Smooth muscle cell (in vitro differentiated cells): Measurements from ENCODE around the gene CKS1B. TPM values are rescaled to one million over a fixed set of nuclear protein-coding genes. Genes with fewer than 3 reads are reported as not detected.

Experiments
- DNase-seq: peaks from one replicate; lab custom pipeline; 2025; ENCODE audit not compliant: unreplicated experiment; lab: John Stamatoyannopoulos, UW
- H2AFZ ChIP-seq: fragments of 200-600 bp; sonication (generic); 2 replicates; pipeline ENCODE4 v1.6.0; 2016; ENCODE audit warnings: antibody characterized with exemption, low read depth, mild to moderate bottlenecking
- H3F3A ChIP-seq: fragments of 200-600 bp; sonication (generic); 2 replicates; pipeline ENCODE4 v1.6.0; 2017; ENCODE audit warnings: antibody characterized with exemption, low read depth
- H3K27ac ChIP-seq: fragments of 200-600 bp; sonication (generic); 2 replicates; pipeline ENCODE4 v1.5.1; 2016; ENCODE audit warnings: low read depth, mild to moderate bottlenecking
- H3K27me3 ChIP-seq: fragments of 200-600 bp; sonication (generic); 2 replicates; pipeline ENCODE4 v1.6.1; 2016; ENCODE audit warnings: low read depth, mild to moderate bottlenecking
- H3K36me3 ChIP-seq: fragments of 200-600 bp; sonication (generic); 2 replicates; pipeline ENCODE4 v1.5.1; 2016; ENCODE audit warnings: low read depth
- H3K4me1 ChIP-seq: fragments of 200-600 bp; sonication (generic); 2 replicates; pipeline ENCODE4 v1.5.1; 2016; ENCODE audit warnings: low read depth
- H3K4me2 ChIP-seq: fragments of 200-600 bp; sonication (generic); 2 replicates; pipeline ENCODE4 v1.6.0; 2016; ENCODE audit warnings: mild to moderate bottlenecking
- H3K4me3 ChIP-seq: fragments of 200-600 bp; sonication (generic); 2 replicates; pipeline ENCODE4 v1.5.1; 2016; ENCODE audit warnings: mild to moderate bottlenecking
- H3K79me2 ChIP-seq: fragments of 200-600 bp; sonication (generic); 2 replicates; pipeline ENCODE4 v1.6.0; 2016; ENCODE audit warnings: low read depth, mild to moderate bottlenecking
- H3K9ac ChIP-seq: fragments of 200-600 bp; sonication (generic); 2 replicates; pipeline ENCODE4 v1.6.0; 2016; ENCODE audit warnings: low read depth
- H3K9me3 ChIP-seq: fragments of 200-600 bp; sonication (generic); replicated peaks from 2 replicates; pipeline ENCODE4 v1.5.1; 2016; ENCODE audit warnings: low read depth
- H4K20me1 ChIP-seq: fragments of 200-600 bp; sonication (generic); 2 replicates; pipeline ENCODE4 v1.6.0; 2016; ENCODE audit warnings: low read depth
- CTCF ChIP-seq: fragments of 200-600 bp; sonication (generic); IDR thresholded peaks from 2 replicates; pipeline ENCODE4 v1.5.1; 2017; ENCODE audit warnings: borderline replicate concordance, mild to moderate bottlenecking, antibody characterized with exemption; ENCODE audit not compliant: insufficient read depth, poor library complexity, severe bottlenecking
- WGBS: methylation state at CpG from one replicate; pipeline ENCODE4 v1.1.7; 2016; ENCODE audit warnings: low lambda C conversion rate; 5-methylcytosine and 5-hydroxymethylcytosine counted together
- polyA plus RNA-seq: library from polyadenylated mRNA; unstranded; fragments of >200 nt; fragmentation: Nextera tagmentation; extraction: Ambion mirVana; gene quantifications from 2 replicates; pipeline ENCODE4 v1.2.1, GENCODE V29; 2016
- total RNA-seq: library from RNA; depleted of rRNA; stranded (reverse); fragments of >200 nt; gene quantifications from 2 replicates; pipeline ENCODE4 v1.2.3, GENCODE V29; 2014

The CKS1B gene
- total and polyA plus RNA-seq, 2 experiments from 2014 or later, result 41.6 to 116 TPM

GRCh38 chr1:155015527-155016230 is 41.2 kb downstream of the CKS1B start:
- H3K4me2 ChIP-seq, result no peak overlapping the region
- no peak for DNase-seq
- H3K9ac ChIP-seq, result no peak overlapping the region
- no peaks in the 10 kb centered on the region for H3K79me2 ChIP-seq
- no peak for TF ChIP-seq CTCF
- whole genome bisulfite sequencing, result 94% methylated on average over 16 of the region's 16 CpGs
- peaks cover 25% of the 10 kb centered on the region for H3K4me1 ChIP-seq
- no peaks in the 10 kb centered on the region for H3K9me3 ChIP-seq
- H4K20me1 ChIP-seq, result peaks cover 27% of the 10 kb centered on the region
- H3K4me3 ChIP-seq, result no peak overlapping the region
- no peak overlapping the region for H2AFZ ChIP-seq
- H3F3A ChIP-seq, result peaks cover 3% of the 10 kb centered on the region
- H3K27ac ChIP-seq, result no peak overlapping the region
- H3K36me3 ChIP-seq, result no peaks in the 10 kb centered on the region
- H3K27me3 ChIP-seq, result no peaks in the 10 kb centered on the region

GRCh38 chr1:155016231-155016831 is 41.9 kb downstream of the CKS1B start:
- no peaks in the 10 kb centered on the region for H3K79me2 ChIP-seq
- H3K36me3 ChIP-seq, result no peaks in the 10 kb centered on the region
- H3K4me3 ChIP-seq, result no peak overlapping the region
- H3F3A ChIP-seq, result peaks cover 3% of the 10 kb centered on the region
- no peak for TF ChIP-seq CTCF
- H3K4me2 ChIP-seq, result no peak overlapping the region
- H3K27me3 ChIP-seq, result no peaks in the 10 kb centered on the region
- peaks cover 21% of the 10 kb centered on the region for H4K20me1 ChIP-seq
- 98% methylated on average over 26 of the region's 26 CpGs for WGBS
- H3K9me3 ChIP-seq, result no peaks in the 10 kb centered on the region
- no peak overlapping the region for H2AFZ ChIP-seq
- peak overlapping the region; percentile 75 for H3K27ac ChIP-seq
- H3K4me1 ChIP-seq, result peaks cover 18% of the 10 kb centered on the region
- H3K9ac ChIP-seq, result no peak overlapping the region
- DNase-seq, result no peak

GRCh38 chr1:155017041-155017945 is 42.8 kb downstream of the CKS1B start:
- Histone ChIP-seq H2AFZ (no peak overlapping the region), H3K4me2 (peak overlapping the region; percentile 83), H3K27ac (peak overlapping the region; percentile 75), H3K9ac (peak overlapping the region; percentile 25), H3K79me2 (no peaks in the 10 kb centered on the region), H3K27me3 (no peaks in the 10 kb centered on the region), H3K9me3 (no peaks in the 10 kb centered on the region), H4K20me1 (peaks cover 11% of the 10 kb centered on the region), H3F3A (peaks cover 3% of the 10 kb centered on the region), H3K4me1 (peaks cover 11% of the 10 kb centered on the region), H3K4me3 (peak overlapping the region; percentile 47), H3K36me3 (no peaks in the 10 kb centered on the region)
- TF ChIP-seq CTCF, result peak; percentile 98
- peak; percentile 84 for DNase-seq
- WGBS, result 11% methylated on average over 16 of the region's 49 CpGs
